Activated CD8-positive, alpha-beta memory T cell treated with anti-CD3 and anti-CD28 coated beads, Interleukin-2, amount 50 U/mL, for 1 hour (primary cell): ENCODE measurements around the gene SPDEF.

Source experiments
- DNase-seq: peaks from one replicate; pipeline ENCODE4 v3.0.0-alpha.2; 2020; ENCODE audit errors: extremely low read depth

The SPDEF gene

GRCh38 chr6:34556031-34556471 lies at the start of gene SPDEF:
Gene SPDEF, minus strand, starts transcription at chr6:34556329. Its CDS starts 11,874 bp downstream, at chr6:34544455.
- no peak for DNase-seq

- no peak for DNase-seq
These were observed 47.6 kb upstream of the SPDEF start for GRCh38 chr6:34603707-34604106.

GRCh38 chr6:34602318-34603111 lies 46.4 kb upstream of the SPDEF start:
- no peak for DNase-seq

GRCh38 chr6:34601706-34602105 lies 45.6 kb upstream of the SPDEF start:
- DNase-seq: no peak

- no peak for DNase-seq
These were observed 44.7 kb upstream of the SPDEF start for GRCh38 chr6:34600796-34601195.

GRCh38 chr6:34600101-34600500 lies 44.0 kb upstream of the SPDEF start:
- no peak for DNase-seq

- no peak for DNase-seq
These were observed 42.6 kb upstream of the SPDEF start for GRCh38 chr6:34598712-34599111.

- no peak for DNase-seq
These were observed 41.6 kb upstream of the SPDEF start for GRCh38 chr6:34597605-34598353.

GRCh38 chr6:34596798-34597197 lies 40.7 kb upstream of the SPDEF start:
- no peak for DNase-seq

GRCh38 chr6:34595332-34596184 lies 39.4 kb upstream of the SPDEF start:
- no peak for DNase-seq

- no peak for DNase-seq
These were observed 37.6 kb upstream of the SPDEF start for GRCh38 chr6:34593701-34594100.

GRCh38 chr6:34592208-34592952 lies 36.3 kb upstream of the SPDEF start:
- no peak for DNase-seq

- DNase-seq: no peak
These were observed 33.6 kb upstream of the SPDEF start for GRCh38 chr6:34589691-34590090.

- DNase-seq: no peak
These were observed 33.0 kb upstream of the SPDEF start for GRCh38 chr6:34589140-34589539.

- DNase-seq: no peak
These were observed 31.7 kb upstream of the SPDEF start for GRCh38 chr6:34587851-34588250.

GRCh38 chr6:34587325-34587724 lies 31.2 kb upstream of the SPDEF start:
- no peak for DNase-seq

- no peak for DNase-seq
These were observed 30.4 kb upstream of the SPDEF start for GRCh38 chr6:34586327-34587040.

- no peak for DNase-seq
These were observed 29.5 kb upstream of the SPDEF start for GRCh38 chr6:34585512-34586061.

GRCh38 chr6:34585108-34585507 lies 29.0 kb upstream of the SPDEF start:
- no peak for DNase-seq

GRCh38 chr6:34584694-34585093 lies 28.6 kb upstream of the SPDEF start:
- no peak for DNase-seq
